Left ventricle myocardium superior (tissue), 1 donor: ENCODE data around the gene GAGE12E. TPM values are rescaled to one million over a fixed set of nuclear protein-coding genes. Genes with fewer than 3 reads are reported as not detected.
"Not testable (repeated sequence)": the region's sequence is repeated elsewhere in the genome, so short reads cannot be mapped to it uniquely, and the experiment has no call there.

ENCODE experiments used
- ATAC-seq: fragments of 200-7000 bp; cut with Tn5 transposase; one replicate; pipeline ENCODE4 v1.9.1; 2020; ENCODE audit warnings: mild to moderate bottlenecking, moderate library complexity
- DNase-seq: peaks from one replicate; pipeline ENCODE4 v3.0.0-alpha.2; 2020
- intact Hi-C: fragments of 100-400 bp; cut with micrococcal nuclease; formaldehyde crosslinking; loops from one replicate; pipeline ENCODE4 v1.11.0; 2022
- long read RNA-seq: library from polyadenylated mRNA; unstranded; transcript quantifications from one replicate; pipeline ENCODE4 v2.0.0, GENCODE V29; 2021
- total RNA-seq: library from RNA; stranded (reverse); fragmentation: NEBNext Ultra II Directional; extraction: Animal tissue kit (Norgen Biotek cat#: 25700); gene quantifications from one replicate; pipeline ENCODE4 v1.2.1, GENCODE V29; 2021
- donor health status: DM: no; HTN: yes; CAD: no; lungs with severe emphysema.

GAGE12E gene
- total RNA-seq, result not detected
- long read RNA-seq, result 0 reads

GRCh38 chrX:49550989-49551388, at the start of gene GAGE12E:
Gene GAGE12E, plus strand, starts transcription at chrX:49551289. Its CDS starts 1,155 bp downstream, at chrX:49552444.
- DNase-seq, intact Hi-C loops, ATAC-seq: not testable (repeated sequence)

DNA sequence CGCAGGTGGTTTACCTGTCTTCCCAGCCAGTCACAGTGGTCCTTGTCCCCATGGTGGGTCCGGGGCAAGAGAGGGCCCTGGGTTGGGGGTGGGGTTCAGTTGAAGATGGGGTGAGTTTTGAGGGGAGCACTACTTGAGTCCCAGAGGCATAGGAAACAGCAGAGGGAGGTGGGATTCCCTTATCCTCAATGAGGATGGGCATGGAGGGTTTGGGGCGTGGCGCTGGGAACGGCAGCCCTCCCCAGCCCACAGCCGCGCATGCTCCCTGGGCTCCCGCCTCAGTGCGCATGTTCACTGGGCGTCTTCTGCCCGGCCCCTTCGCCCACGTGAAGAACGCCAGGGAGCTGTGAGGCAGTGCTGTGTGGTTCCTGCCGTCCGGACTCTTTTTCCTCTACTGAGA, 19.2 kb upstream of the GAGE12E start, which contains the start of gene GAGE12C:
Gene GAGE12C (plus strand): TSS at position 301 of the 400 bp plus-strand sequence. CDS start 1,155 bp downstream, outside the sequence.
- ATAC-seq, intact Hi-C loops, DNase-seq: not testable (repeated sequence)

DNA sequence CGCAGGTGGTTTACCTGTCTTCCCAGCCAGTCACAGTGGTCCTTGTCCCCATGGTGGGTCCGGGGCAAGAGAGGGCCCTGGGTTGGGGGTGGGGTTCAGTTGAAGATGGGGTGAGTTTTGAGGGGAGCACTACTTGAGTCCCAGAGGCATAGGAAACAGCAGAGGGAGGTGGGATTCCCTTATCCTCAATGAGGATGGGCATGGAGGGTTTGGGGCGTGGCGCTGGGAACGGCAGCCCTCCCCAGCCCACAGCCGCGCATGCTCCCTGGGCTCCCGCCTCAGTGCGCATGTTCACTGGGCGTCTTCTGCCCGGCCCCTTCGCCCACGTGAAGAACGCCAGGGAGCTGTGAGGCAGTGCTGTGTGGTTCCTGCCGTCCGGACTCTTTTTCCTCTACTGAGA, 9.7 kb upstream of the GAGE12E start, which contains the start of gene GAGE12D:
Gene GAGE12D (plus strand): TSS at position 301 of the 400 bp plus-strand sequence. CDS start 1,155 bp downstream, outside the sequence.
- intact Hi-C loops, DNase-seq, ATAC-seq: not testable (repeated sequence)

DNA sequence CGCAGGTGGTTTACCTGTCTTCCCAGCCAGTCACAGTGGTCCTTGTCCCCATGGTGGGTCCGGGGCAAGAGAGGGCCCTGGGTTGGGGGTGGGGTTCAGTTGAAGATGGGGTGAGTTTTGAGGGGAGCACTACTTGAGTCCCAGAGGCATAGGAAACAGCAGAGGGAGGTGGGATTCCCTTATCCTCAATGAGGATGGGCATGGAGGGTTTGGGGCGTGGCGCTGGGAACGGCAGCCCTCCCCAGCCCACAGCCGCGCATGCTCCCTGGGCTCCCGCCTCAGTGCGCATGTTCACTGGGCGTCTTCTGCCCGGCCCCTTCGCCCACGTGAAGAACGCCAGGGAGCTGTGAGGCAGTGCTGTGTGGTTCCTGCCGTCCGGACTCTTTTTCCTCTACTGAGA, 9.5 kb downstream of the GAGE12E start, which contains the start of gene GAGE12F:
Gene GAGE12F (plus strand): TSS at position 301 of the 400 bp plus-strand sequence. CDS start 1,155 bp downstream, outside the sequence.
- intact Hi-C loops, DNase-seq, ATAC-seq: not testable (repeated sequence)

DNA sequence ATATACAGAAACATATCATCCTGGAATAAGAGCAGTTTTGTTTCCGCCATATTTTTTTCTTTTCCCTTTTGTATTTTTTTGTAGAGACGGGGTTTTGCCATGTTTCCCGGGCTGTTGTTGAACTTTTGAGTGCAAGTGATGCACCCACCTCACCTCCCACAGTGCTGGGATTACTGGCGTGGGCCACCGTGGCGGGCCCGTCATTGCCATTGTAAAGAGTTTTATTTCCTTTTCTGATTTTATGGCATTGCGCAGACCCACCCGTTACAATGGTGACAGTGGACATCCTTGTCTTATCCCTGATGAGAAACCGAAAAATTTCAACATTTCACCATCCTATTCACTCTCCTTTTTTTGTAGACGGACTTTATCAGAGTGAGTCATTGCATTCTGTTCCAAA, 17.6 kb downstream of the GAGE12E start:
- DNase-seq, result peak; percentile 13
- intact Hi-C loops, ATAC-seq: not testable (repeated sequence)

GRCh38 chrX:49569152-49569551, 18.1 kb downstream of the GAGE12E start:
- intact Hi-C loops, DNase-seq, ATAC-seq: not testable (repeated sequence)

- ATAC-seq, intact Hi-C loops, DNase-seq: not testable (repeated sequence)
Measured at GRCh38 chrX:49570100-49570499, 19.0 kb downstream of the GAGE12E start, which contains the start of gene GAGE12G. Gene GAGE12G, plus strand, starts transcription at chrX:49570400. Its CDS starts 1,155 bp downstream, at chrX:49571555.

- ATAC-seq, intact Hi-C loops, DNase-seq: not testable (repeated sequence)
Measured at GRCh38 chrX:49579649-49580048, 28.6 kb downstream of the GAGE12E start, which contains the start of gene GAGE12H. Gene GAGE12H, plus strand, starts transcription at chrX:49579949. Its CDS starts 1,155 bp downstream, at chrX:49581104.

GRCh38 chrX:49589196-49589595, 38.1 kb downstream of the GAGE12E start, which contains the start of gene GAGE2A:
Gene GAGE2A, plus strand, starts transcription at chrX:49589496. Its CDS starts 1,155 bp downstream, at chrX:49590651.
- intact Hi-C loops, ATAC-seq, DNase-seq: not testable (repeated sequence)

DNA sequence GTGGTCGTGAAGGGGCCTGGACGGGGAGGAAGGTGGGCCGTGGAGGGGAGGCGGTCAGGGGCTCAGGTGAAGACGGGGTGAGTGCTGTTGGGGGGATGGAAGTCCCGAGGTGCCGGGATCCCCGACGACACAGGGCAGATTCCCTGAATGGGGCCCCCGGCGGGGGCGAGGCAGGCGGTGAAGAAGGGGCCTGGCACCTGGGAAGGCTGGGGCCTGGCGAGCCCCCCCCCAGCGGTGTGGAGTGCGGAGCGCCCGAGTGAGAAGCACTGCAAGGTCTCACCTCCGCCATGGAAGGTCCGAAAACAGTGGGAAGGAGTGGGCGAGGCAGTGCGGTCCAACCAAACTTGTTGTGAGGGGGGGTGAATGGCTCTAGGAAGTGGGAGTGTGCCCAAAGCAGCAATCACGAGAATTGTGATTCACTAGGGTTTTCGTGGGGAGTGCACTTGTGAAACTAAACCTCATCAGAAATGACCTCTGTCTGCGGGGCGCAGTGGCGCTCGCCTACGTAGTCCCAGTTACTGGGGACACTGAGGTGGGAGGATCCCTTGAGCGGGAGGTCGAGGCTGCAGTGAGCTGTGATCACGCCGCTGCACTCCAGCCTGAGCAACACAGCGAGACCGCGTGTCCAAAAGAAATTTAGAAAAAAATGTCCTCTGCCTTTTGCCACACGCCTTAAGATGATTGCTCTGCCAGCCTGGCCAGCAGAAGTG, 38.8 kb downstream of the GAGE12E start:
- ATAC-seq, intact Hi-C loops: not testable (repeated sequence)
- DNase-seq, result peak; percentile 20

DNA sequence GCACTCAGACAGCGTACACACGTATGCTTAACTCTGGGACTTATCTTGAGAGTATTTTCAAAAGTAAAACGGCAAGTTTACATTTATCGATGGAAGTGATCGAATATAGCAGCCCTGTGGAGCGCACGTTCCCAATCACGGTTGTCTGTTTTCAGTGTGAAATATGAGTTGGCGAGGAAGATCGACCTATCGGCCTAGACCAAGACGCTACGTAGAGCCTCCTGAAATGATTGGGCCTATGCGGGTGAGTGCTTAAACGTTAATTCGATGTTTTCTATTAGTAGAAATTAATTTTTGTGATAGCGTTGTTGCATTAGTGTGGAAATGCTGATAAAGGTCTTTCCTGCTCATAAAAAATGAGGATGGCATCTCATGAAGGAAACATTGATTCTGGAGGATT, 39.4 kb downstream of the GAGE12E start:
- not testable (repeated sequence) for DNase-seq, ATAC-seq

DNA sequence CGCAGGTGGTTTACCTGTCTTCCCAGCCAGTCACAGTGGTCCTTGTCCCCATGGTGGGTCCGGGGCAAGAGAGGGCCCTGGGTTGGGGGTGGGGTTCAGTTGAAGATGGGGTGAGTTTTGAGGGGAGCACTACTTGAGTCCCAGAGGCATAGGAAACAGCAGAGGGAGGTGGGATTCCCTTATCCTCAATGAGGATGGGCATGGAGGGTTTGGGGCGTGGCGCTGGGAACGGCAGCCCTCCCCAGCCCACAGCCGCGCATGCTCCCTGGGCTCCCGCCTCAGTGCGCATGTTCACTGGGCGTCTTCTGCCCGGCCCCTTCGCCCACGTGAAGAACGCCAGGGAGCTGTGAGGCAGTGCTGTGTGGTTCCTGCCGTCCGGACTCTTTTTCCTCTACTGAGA, 47.6 kb downstream of the GAGE12E start, which contains the start of gene GAGE1:
Gene GAGE1 (plus strand): TSS at position 301 of the 400 bp plus-strand sequence. CDS start 1,155 bp downstream, outside the sequence.
- DNase-seq, ATAC-seq, intact Hi-C loops: not testable (repeated sequence)

More for the DNA sequence above, 39.4 kb downstream of the GAGE12E start:
- intact Hi-C loops, result not testable (repeated sequence)

Other genes with a start within 250 kb of the GAGE12E start
- gene GAGE10, start 247.6 kb upstream of the GAGE12E start, total RNA-seq, result not detected
- not detected for gene GAGE12J, start 229.3 kb upstream of the GAGE12E start, total RNA-seq
- not detected for gene GAGE13, start 219.7 kb upstream of the GAGE12E start, total RNA-seq
- gene GAGE12C, start 19.1 kb upstream of the GAGE12E start, total RNA-seq, result not detected
- gene GAGE12D, start 9.6 kb upstream of the GAGE12E start, total RNA-seq, result not detected
- gene GAGE12F, start 9.6 kb downstream of the GAGE12E start, total RNA-seq, result not detected
- gene GAGE12G, start 19.1 kb downstream of the GAGE12E start, total RNA-seq, result not detected
- gene GAGE12H, start 28.7 kb downstream of the GAGE12E start, total RNA-seq, result not detected
- not detected for gene GAGE2A, start 38.2 kb downstream of the GAGE12E start, total RNA-seq
- not detected for gene GAGE1, start 47.7 kb downstream of the GAGE12E start, total RNA-seq
- not detected for gene PAGE1, start 144.7 kb downstream of the GAGE12E start, total RNA-seq